WTC11 (cell line): ENCODE data around the gene VWDE.

Experiments used
- ATF6 ChIP-seq: sonication (generic); formaldehyde crosslinking; IDR thresholded peaks from 2 replicates; pipeline ENCODE4 v1.8.1; 2023; ENCODE audit warnings: mild to moderate bottlenecking, missing genetic modification reagents
- CTCF ChIP-seq: fragments of 200-600 bp; IDR thresholded peaks from 2 replicates; pipeline ENCODE4 v1.8.0; 2022; ENCODE audit warnings: antibody characterized with exemption
- EMX1 ChIP-seq: fragments of 250-450 bp; sonication (Bioruptor Pico); IDR thresholded peaks from 2 replicates; pipeline ENCODE4 v1.8.0; 2021; ENCODE audit warnings: mild to moderate bottlenecking
- FOXJ3 ChIP-seq: sonication (generic); formaldehyde crosslinking; IDR thresholded peaks from 2 replicates; pipeline ENCODE4 v1.9.0; 2021; ENCODE audit warnings: missing genetic modification reagents, mild to moderate bottlenecking, borderline replicate concordance
- FOXP1 ChIP-seq: sonication (generic); formaldehyde crosslinking; IDR thresholded peaks from 2 replicates; pipeline ENCODE4 v1.8.0; 2022; ENCODE audit warnings: missing genetic modification reagents, mild to moderate bottlenecking, moderate library complexity, borderline replicate concordance
- HMGXB4 ChIP-seq: sonication (generic); formaldehyde crosslinking; IDR thresholded peaks from 2 replicates; pipeline ENCODE4 v1.8.1; 2023; ENCODE audit warnings: mild to moderate bottlenecking, moderate library complexity, missing genetic modification reagents
- MAX ChIP-seq: sonication (generic); formaldehyde crosslinking; IDR thresholded peaks from 2 replicates; pipeline ENCODE4 v1.8.0; 2022; ENCODE audit warnings: mild to moderate bottlenecking, missing genetic modification reagents
- NFYB ChIP-seq: sonication (generic); formaldehyde crosslinking; conservative IDR thresholded peaks from 2 replicates; pipeline ENCODE4 v1.8.0; 2022; ENCODE audit warnings: low read depth, missing genetic modification reagents
- ZBTB21 ChIP-seq: sonication (generic); formaldehyde crosslinking; IDR thresholded peaks from 2 replicates; pipeline ENCODE4 v1.8.1; 2023; ENCODE audit warnings: mild to moderate bottlenecking, missing genetic modification reagents, borderline replicate concordance
- ZNF232 ChIP-seq: sonication (generic); formaldehyde crosslinking; IDR thresholded peaks from 2 replicates; pipeline ENCODE4 v1.8.0; 2022; ENCODE audit warnings: mild to moderate bottlenecking, missing genetic modification reagents

GRCh38 chr7:12401538-12402364, 1.9 kb downstream of the VWDE start:
- TF ChIP-seq CTCF, result no peak
- no peak for TF ChIP-seq EMX1 (CRISPR knock-in tag)
- TF ChIP-seq FOXJ3 (CRISPR knock-in tag), result no peak
- no peak for TF ChIP-seq HMGXB4
- no peak for TF ChIP-seq MAX (CRISPR knock-in tag)
- TF ChIP-seq FOXP1 (CRISPR knock-in tag), result no peak
- no peak for TF ChIP-seq ZBTB21 (CRISPR knock-in tag)
- TF ChIP-seq ATF6 (CRISPR knock-in tag), result no peak
- no peak for TF ChIP-seq ZNF232 (CRISPR knock-in tag)
- no peak for TF ChIP-seq NFYB (CRISPR knock-in tag)
